K562 (cell line): ENCODE measurements around the gene CTDSPL. TPM values are rescaled to one million over a fixed set of nuclear protein-coding genes. Genes with fewer than 3 reads are reported as not detected.

ENCODE experiments used
- ADNP ChIP-seq: fragments of 200-800 bp; sonication (Bioruptor generic); IDR thresholded peaks from 2 replicates; pipeline ENCODE4 v1.6.1; 2016; ENCODE audit warnings: missing genetic modification characterization, missing compliant biosample characterization
- CAMTA2 ChIP-seq: fragments of 250-450 bp; sonication (Bioruptor Pico); conservative IDR thresholded peaks from 2 replicates; pipeline ENCODE4 v1.5.1; 2022
- CBFA2T3 ChIP-seq: fragments of 450-650 bp; IDR thresholded peaks from 2 replicates; pipeline ENCODE4 v1.6.1; 2017
- CCAR2 ChIP-seq: fragments of 200-400 bp; formaldehyde crosslinking; IDR thresholded peaks from 2 replicates; pipeline ENCODE4 v1.6.1; 2017; ENCODE audit warnings: mild to moderate bottlenecking, low read depth, low read length
- CUX1 ChIP-seq: fragments of 200-800 bp; sonication (Bioruptor generic); IDR thresholded peaks from 2 replicates; pipeline ENCODE4 v1.6.1; 2016; ENCODE audit warnings: missing genetic modification characterization, missing compliant biosample characterization
- HDAC1 ChIP-seq, 2 experiments: fragments of 450-650 bp; IDR thresholded peaks; 2 replicates each; pipeline ENCODE4 v1.6.1; 2016 to 2017; ENCODE audit warnings: inconsistent platforms in 1 of 2, mild to moderate bottlenecking in 1 of 2, moderate library complexity in 1 of 2
- HNRNPK ChIP-seq: fragments of 200-400 bp; formaldehyde crosslinking; IDR thresholded peaks from one replicate; pipeline ENCODE4 v1.6.1; 2018; ENCODE audit warnings: mild to moderate bottlenecking, low read depth, low read length; ENCODE audit not compliant: poor library complexity, severe bottlenecking
- HOXB6 ChIP-seq: fragments of 250-450 bp; sonication (Bioruptor Pico); IDR thresholded peaks from 2 replicates; pipeline ENCODE4 v1.5.1; 2022; ENCODE audit warnings: mild to moderate bottlenecking, borderline replicate concordance
- LCOR ChIP-seq: sonication (generic); formaldehyde crosslinking; IDR thresholded peaks from 2 replicates; pipeline ENCODE4 v1.8.0; 2022; ENCODE audit warnings: mild to moderate bottlenecking, missing genetic modification reagents
- MEF2A ChIP-seq: IDR thresholded peaks from 2 replicates; pipeline ENCODE4 v1.6.1; 2011; ENCODE audit warnings: low read depth, mild to moderate bottlenecking, low read length, moderate library complexity; ENCODE audit not compliant: control insufficient read depth
- NRF1 ChIP-seq, 2 experiments: fragments of 450-650 bp; IDR thresholded peaks in 1 of 2; conservative IDR thresholded peaks in 1 of 2; 2 replicates each; pipeline ENCODE4 v1.6.1; 2014; ENCODE audit warnings: mild to moderate bottlenecking in 2 of 2
- PCBP1 ChIP-seq: fragments of 200-400 bp; formaldehyde crosslinking; IDR thresholded peaks from 2 replicates; pipeline ENCODE4 v1.6.1; 2018; ENCODE audit warnings: mild to moderate bottlenecking, low read depth, low read length; ENCODE audit not compliant: poor library complexity, severe bottlenecking
- PRPF4 ChIP-seq: fragments of 200-400 bp; formaldehyde crosslinking; IDR thresholded peaks from one replicate; pipeline ENCODE4 v1.6.1; 2017; ENCODE audit warnings: low read length, low read depth, mild to moderate bottlenecking; ENCODE audit not compliant: insufficient read depth, poor library complexity, severe bottlenecking
- TFAP4 ChIP-seq: sonication (generic); formaldehyde crosslinking; IDR thresholded peaks from 2 replicates; pipeline ENCODE4 v1.8.0; 2022; ENCODE audit warnings: missing genetic modification reagents, mild to moderate bottlenecking, moderate library complexity, borderline replicate concordance
- TRIM24 ChIP-seq, 2 experiments: fragments of 450-650 bp; IDR thresholded peaks; 2 replicates each; pipeline ENCODE4 v1.6.1; 2016
- YY1 ChIP-seq, 3 experiments: IDR thresholded peaks; 2 replicates each; pipeline ENCODE4 v1.6.1; 2011; ENCODE audit warnings: low read length in 2 of 3, mild to moderate bottlenecking in 2 of 3, moderate library complexity in 2 of 3, borderline replicate concordance in 1 of 3, control low read depth in 1 of 3, low read depth in 1 of 3; ENCODE audit not compliant: insufficient read depth in 3 of 3, insufficient replicate concordance in 2 of 3, control insufficient read depth in 1 of 3, insufficient read length in 1 of 3; ENCODE audit errors: extremely low read depth in 1 of 3
- ZNF316 ChIP-seq: fragments of 450-650 bp; IDR thresholded peaks from 2 replicates; pipeline ENCODE4 v1.6.1; 2016
- ZNF445 ChIP-seq: fragments of 250-450 bp; sonication (Bioruptor Pico); IDR thresholded peaks from 2 replicates; pipeline ENCODE4 v1.4.0; 2020; ENCODE audit warnings: low read depth, mild to moderate bottlenecking, moderate library complexity
- ZNF512 ChIP-seq: IDR thresholded peaks from 2 replicates; pipeline ENCODE4 v1.6.1; 2016; ENCODE audit warnings: missing genetic modification characterization, missing compliant biosample characterization
- polyA plus RNA-seq, 8 experiments: library from polyadenylated mRNA; depleted of rRNA in 4 of 8; stranded (reverse) in 5 of 8; unstranded in 3 of 8; fragments of >200 nt; fragmentation: Nextera tagmentation in 2 of 8; fragmentation: Illumina TruSeq in 1 of 8; extraction: Ambion mirVana in 2 of 8; extraction: Trizol in 1 of 8; gene quantifications; 2 replicates each; pipeline versions ENCODE4 v1.2.1 to v1.2.3, GENCODE V29; 2011 to 2014; ENCODE audit warnings: inconsistent platforms in 1 of 8, missing spikeins in 1 of 8
- total RNA-seq, 7 experiments: library from RNA; depleted of rRNA in 6 of 7; stranded (reverse); fragments of >200 nt in 6 of 7; fragmentation: Illumina TruSeq in 2 of 7; extraction: Trizol in 2 of 7; gene quantifications; 2 replicates each; pipeline versions ENCODE4 v1.2.1 to v1.2.3, GENCODE V29; 2011 to 2021; ENCODE audit warnings: low replicate concordance in 1 of 7
- TF ChIP-seq, protein P1 (sequence below): fragments of 450-650 bp; formaldehyde crosslinking; IDR thresholded peaks from 2 replicates; pipeline ENCODE4 v1.4.0; 2022; ENCODE audit warnings: mild to moderate bottlenecking, moderate library complexity

The CTDSPL gene
- total and polyA plus RNA-seq, 9 of the 15 experiments (the other 6 are each of a cell fraction or from before 2014, with no cell fraction given) = 5.1 to 19.3 (median 11.3) TPM

GRCh38 chr3:37987751-37988179 lies 126.1 kb downstream of the CTDSPL start (continued):
- TF ChIP-seq HDAC1 (IDR thresholded peaks at IDR 0.05) = peak in 1 of 2 experiments; percentile 53; a peak in 1 of 4 replicates
- TF ChIP-seq NRF1 (conservative IDR thresholded peaks at IDR 0.05 in 1 of 2, IDR thresholded peaks at IDR 0.05 in 1 of 2) = no peak
- TF ChIP-seq ZNF445 (CRISPR knock-in tag) = no peak
- no peak for TF ChIP-seq HOXB6
- TF ChIP-seq YY1 (IDR thresholded peaks at IDR 0.05; ENCODE audit: borderline replicate concordance in 1 of 3, control insufficient read depth in 1 of 3, extremely low read depth in 1 of 3, insufficient read depth in 3 of 3, insufficient read length in 1 of 3, insufficient replicate concordance in 2 of 3, low read depth in 1 of 3, low read length in 2 of 3) = peak in 2 of 3 experiments; percentile 30 to 59
- peak; percentile 66 for TF ChIP-seq CBFA2T3
- TF ChIP-seq PCBP1 = no peak
- TF ChIP-seq ADNP (tag) = no peak
- TF ChIP-seq ZNF316 = no peak
- TF ChIP-seq, protein P1, sequence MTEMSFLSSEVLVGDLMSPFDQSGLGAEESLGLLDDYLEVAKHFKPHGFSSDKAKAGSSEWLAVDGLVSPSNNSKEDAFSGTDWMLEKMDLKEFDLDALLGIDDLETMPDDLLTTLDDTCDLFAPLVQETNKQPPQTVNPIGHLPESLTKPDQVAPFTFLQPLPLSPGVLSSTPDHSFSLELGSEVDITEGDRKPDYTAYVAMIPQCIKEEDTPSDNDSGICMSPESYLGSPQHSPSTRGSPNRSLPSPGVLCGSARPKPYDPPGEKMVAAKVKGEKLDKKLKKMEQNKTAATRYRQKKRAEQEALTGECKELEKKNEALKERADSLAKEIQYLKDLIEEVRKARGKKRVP = no peak
- 0 out of 4 replicates have a peak, but pooled peaks of 1 of the 2 experiments have one; percentile 27 for TF ChIP-seq TRIM24 (IDR thresholded peaks at IDR 0.05)
- peak; percentile 93 for TF ChIP-seq TFAP4 (CRISPR knock-in tag)
- TF ChIP-seq ZNF512 (tag) = no peak
- no peak for TF ChIP-seq PRPF4
- TF ChIP-seq MEF2A = no peak
- TF ChIP-seq CUX1 (CRISPR knock-in tag) = no peak
- TF ChIP-seq HNRNPK = no peak
- TF ChIP-seq CCAR2 = no peak
- 0 out of 2 replicates have a peak, but pooled peaks have one; percentile 9 for TF ChIP-seq LCOR
- no peak for TF ChIP-seq CAMTA2 (CRISPR knock-in tag)
